ENCODE data around the gene TMEM169.
A peak's percentile ranks its signal among the peaks of the same experiment; 100 is the strongest.

TMEM169 gene

GRCh38 chr2:216113572-216113971 is 31.9 kb downstream of the TMEM169 start:
- TF ChIP-seq CTCF (conservative IDR thresholded peaks at IDR 0.05): no peak
- no peak for TF ChIP-seq ZFX (IDR thresholded peaks at IDR 0.05)
- H3K27ac ChIP-seq: no peak overlapping the region

- no peak for TF ChIP-seq CTCF (conservative IDR thresholded peaks at IDR 0.05)
- no peak for TF ChIP-seq ZFX (IDR thresholded peaks at IDR 0.05)
- peak overlapping the region; percentile 67; the same call in 1 of the 2 replicates for H3K27ac ChIP-seq
Measured at GRCh38 chr2:216114382-216114713, 32.6 kb downstream of the TMEM169 start.

- TF ChIP-seq ZFX (IDR thresholded peaks at IDR 0.05): no peak
- peak; percentile 92 for TF ChIP-seq CTCF (conservative IDR thresholded peaks at IDR 0.05)
- peak overlapping the region; percentile 67 for H3K27ac ChIP-seq
Measured at GRCh38 chr2:216114714-216115531, 33.2 kb downstream of the TMEM169 start.

- no peak overlapping the region for H3K27ac ChIP-seq
- TF ChIP-seq ZFX (IDR thresholded peaks at IDR 0.05) (no peak), CTCF (conservative IDR thresholded peaks at IDR 0.05) (no peak)
Measured at GRCh38 chr2:216116418-216116817, 34.7 kb downstream of the TMEM169 start.

- H3K27ac ChIP-seq: no peak overlapping the region
- TF ChIP-seq CTCF (conservative IDR thresholded peaks at IDR 0.05) (no peak), ZFX (IDR thresholded peaks at IDR 0.05) (no peak)
Measured at GRCh38 chr2:216117561-216118340, 36.0 kb downstream of the TMEM169 start.

- TF ChIP-seq ZFX (IDR thresholded peaks at IDR 0.05): no peak
- no peak for TF ChIP-seq CTCF (conservative IDR thresholded peaks at IDR 0.05)
- no peak overlapping the region for H3K27ac ChIP-seq
Measured at GRCh38 chr2:216118474-216118873, 36.8 kb downstream of the TMEM169 start.

- TF ChIP-seq ZFX (IDR thresholded peaks at IDR 0.05): no peak
- TF ChIP-seq CTCF (conservative IDR thresholded peaks at IDR 0.05): no peak
- no peak overlapping the region for H3K27ac ChIP-seq
Measured at GRCh38 chr2:216119146-216119545, 37.4 kb downstream of the TMEM169 start.
